ENCODE measurements around the gene CEACAM19. TPM values are rescaled to one million over a fixed set of nuclear protein-coding genes. Genes with fewer than 3 reads are reported as not detected.

CEACAM19 gene
- total and polyA plus RNA-seq, 2 of the 13 experiments (the other 11 are each of a cell fraction or from before 2014, with no cell fraction given), result 1.3 to 4.0 TPM

- TF ChIP-seq ZIK1 (CRISPR knock-in tag; IDR thresholded peaks at IDR 0.05; ENCODE audit: borderline replicate concordance, low read depth) (no peak), ZNF770 (CRISPR knock-in tag; IDR thresholded peaks at IDR 0.05) (no peak), FOSL2 (CRISPR knock-in tag; IDR thresholded peaks at IDR 0.05) (no peak)
These were observed 33.7 kb downstream of the CEACAM19 start (continued) for GRCh38 chr19:44704982-44705381.

- Histone ChIP-seq H3K4me1 (ENCODE audit: insufficient read depth, low read length) (peaks cover 28% of the 10 kb centered on the region), H3K79me2 (ENCODE audit: insufficient read depth, low read length) (no peaks in the 10 kb centered on the region), H2AFZ (ENCODE audit: low read length) (no peak overlapping the region), H4K20me1 (ENCODE audit: insufficient read depth, low read length) (no peaks in the 10 kb centered on the region), H3K9ac (ENCODE audit: insufficient read depth, low read depth, low read length) (no peak overlapping the region), H3K4me2 (ENCODE audit: low read depth, low read length) (no peak overlapping the region), H3K36me3 (replicated peaks in 1 of 2; ENCODE audit: control insufficient read depth in 1 of 2, insufficient read depth in 2 of 2, low read length in 2 of 2) (no peaks in the 10 kb centered on the region), H3K27me3 (ENCODE audit: control insufficient read depth in 1 of 2, insufficient read depth in 2 of 2, low read length in 2 of 2) (no peaks in the 10 kb centered on the region), H3K9me3 (ENCODE audit: low read length) (no peaks in the 10 kb centered on the region), H3K27ac (ENCODE audit: extremely low read length, insufficient read depth, low read length) (no peak overlapping the region), H3K4me3 (replicated peaks in 1 of 3; ENCODE audit: insufficient read depth in 1 of 3, low read depth in 2 of 3, low read length in 3 of 3) (no peak overlapping the region)
- intact Hi-C loops (cut with micrococcal nuclease; ENCODE audit: unreplicated experiment), result no loop called here
- no peak for FAIRE-seq
- DNase-seq (ENCODE audit: low spot score), result no peak
- 83% methylated on average over 11 of the region's 12 CpGs for WGBS (ENCODE audit: low lambda C conversion rate)
- in situ Hi-C loops (cut with HindIII; ENCODE audit: extremely low pct_ligation_motif_present, low pct_unique_long_range_greater_than_20kb), result no loop called here
- CTCF ChIA-PET (ENCODE audit: low intra/inter-chr PET ratio, low total read pairs), result no interaction called here
- TF ChIP-seq ZNF230 (CRISPR knock-in tag; IDR thresholded peaks at IDR 0.05), result no peak
- TF ChIP-seq POLR2G (IDR thresholded peaks at IDR 0.05; ENCODE audit: low read depth, low read length), result 0 out of 2 replicates have a peak, but pooled peaks have one; percentile 17
- peak; percentile 59 for TF ChIP-seq AGO2 (optimal IDR thresholded peaks at IDR 0.05; ENCODE audit: low read depth, low read length)
- TF ChIP-seq ZNF597 (CRISPR knock-in tag; IDR thresholded peaks at IDR 0.05), result no peak
- POLR2A ChIA-PET, result interaction anchor here (1.5 kb wide), 1 partner anchor 11 kb away, joined by 6 read pairs; no protein-coding TSS in a partner anchor
- ATAC-seq, result no peak
- BruUV-seq (replicated peaks), result no TSS peak
These were observed 34.3 kb downstream of the CEACAM19 start for GRCh38 chr19:44705502-44706010.
